Stimulated activated CD4-positive, alpha-beta T cell treated with anti-CD3 and anti-CD28 coated beads, Interleukin-2, amount 100 ng/mL, for 4 hours (primary cell): ENCODE data around the gene PSMD3.

Experiments
- DNase-seq: peaks from one replicate; pipeline ENCODE4 v3.0.0-alpha.2; 2020; ENCODE audit warnings: low read depth

Gene PSMD3

GRCh38 chr17:40022961-40023541, 42.4 kb downstream of the PSMD3 start:
- no peak for DNase-seq

- no peak for DNase-seq
Measured at GRCh38 chr17:40023590-40024292, 43.1 kb downstream of the PSMD3 start.

- no peak for DNase-seq
Measured at GRCh38 chr17:40024901-40025300, 44.3 kb downstream of the PSMD3 start.

- DNase-seq: no peak
Measured at GRCh38 chr17:40025559-40025958, 45.0 kb downstream of the PSMD3 start.

- peak; percentile 29 for DNase-seq
Measured at GRCh38 chr17:40025991-40026815, 45.6 kb downstream of the PSMD3 start.

- DNase-seq: peak; percentile 60
Measured at GRCh38 chr17:40026816-40027613, 46.4 kb downstream of the PSMD3 start.

- no peak for DNase-seq
Measured at GRCh38 chr17:40027614-40028012, 47.0 kb downstream of the PSMD3 start.

- DNase-seq: no peak
Measured at GRCh38 chr17:40028595-40028994, 48.0 kb downstream of the PSMD3 start.

- no peak for DNase-seq
Measured at GRCh38 chr17:40031706-40032105, 51.1 kb downstream of the PSMD3 start.

- no peak for DNase-seq
Measured at GRCh38 chr17:40032322-40033320, 52.0 kb downstream of the PSMD3 start.

- DNase-seq: no peak
Measured at GRCh38 chr17:40033339-40033738, 52.7 kb downstream of the PSMD3 start.

GRCh38 chr17:40034426-40035161, 54.0 kb downstream of the PSMD3 start:
- no peak for DNase-seq

GRCh38 chr17:40035162-40035559, 54.6 kb downstream of the PSMD3 start:
- DNase-seq: no peak

- DNase-seq: no peak
Measured at GRCh38 chr17:40038882-40039513, 58.4 kb downstream of the PSMD3 start.

GRCh38 chr17:40041196-40041595, 60.6 kb downstream of the PSMD3 start:
- no peak for DNase-seq
